Measurements from ENCODE around the gene KLK15. TPM values are rescaled to one million over a fixed set of nuclear protein-coding genes. Genes with fewer than 3 reads are reported as not detected.
"Not testable (repeated sequence)": the region's sequence is repeated elsewhere in the genome, so short reads cannot be mapped to it uniquely, and the experiment has no call there.

KLK15 gene
- total and polyA plus RNA-seq, 11 donors, result not detected

DNA sequence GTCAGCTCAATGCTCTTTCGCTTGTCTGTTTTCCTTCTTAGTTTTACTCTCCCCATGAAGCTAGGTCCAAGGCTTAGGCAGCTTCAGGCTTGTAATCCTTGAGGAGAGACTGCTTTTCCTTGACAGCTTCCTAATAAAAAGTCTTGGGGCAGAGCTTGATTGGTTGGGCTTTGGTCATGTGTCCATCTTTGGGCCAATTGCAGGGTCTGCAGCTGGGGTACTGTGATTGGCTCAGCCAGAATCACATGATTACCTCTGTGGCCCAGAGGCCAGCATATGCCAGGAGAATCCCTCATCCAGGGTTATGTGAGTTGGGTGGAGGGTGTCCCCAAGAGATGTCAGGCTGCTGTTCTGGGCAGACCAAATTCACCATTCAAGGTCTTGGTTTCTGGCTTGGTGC lies 17.9 kb downstream of the KLK15 start:
- Histone ChIP-seq H3K36me3 (no peaks in the 10 kb centered on the region), H3K27me3 (peaks cover 20 to 46% (median 31%) of the 10 kb centered on the region in 9 donors), H3K9me3 (no peaks in the 10 kb centered on the region), H3K27ac (no peak overlapping the region), H3K4me1 (peaks cover 0 to 8% (median 0%) of the 10 kb centered on the region in 12 donors), H3K4me3 (no peak overlapping the region)
- TF ChIP-seq, protein P1, sequence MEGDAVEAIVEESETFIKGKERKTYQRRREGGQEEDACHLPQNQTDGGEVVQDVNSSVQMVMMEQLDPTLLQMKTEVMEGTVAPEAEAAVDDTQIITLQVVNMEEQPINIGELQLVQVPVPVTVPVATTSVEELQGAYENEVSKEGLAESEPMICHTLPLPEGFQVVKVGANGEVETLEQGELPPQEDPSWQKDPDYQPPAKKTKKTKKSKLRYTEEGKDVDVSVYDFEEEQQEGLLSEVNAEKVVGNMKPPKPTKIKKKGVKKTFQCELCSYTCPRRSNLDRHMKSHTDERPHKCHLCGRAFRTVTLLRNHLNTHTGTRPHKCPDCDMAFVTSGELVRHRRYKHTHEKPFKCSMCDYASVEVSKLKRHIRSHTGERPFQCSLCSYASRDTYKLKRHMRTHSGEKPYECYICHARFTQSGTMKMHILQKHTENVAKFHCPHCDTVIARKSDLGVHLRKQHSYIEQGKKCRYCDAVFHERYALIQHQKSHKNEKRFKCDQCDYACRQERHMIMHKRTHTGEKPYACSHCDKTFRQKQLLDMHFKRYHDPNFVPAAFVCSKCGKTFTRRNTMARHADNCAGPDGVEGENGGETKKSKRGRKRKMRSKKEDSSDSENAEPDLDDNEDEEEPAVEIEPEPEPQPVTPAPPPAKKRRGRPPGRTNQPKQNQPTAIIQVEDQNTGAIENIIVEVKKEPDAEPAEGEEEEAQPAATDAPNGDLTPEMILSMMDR (IDR thresholded peaks at IDR 0.05), result no peak
- TF ChIP-seq POLR2A (IDR thresholded peaks at IDR 0.05), result no peak
- ATAC-seq (no peak), DNase-seq (no peak)
- intact Hi-C loops (cut with DNase I), result no loop called here
- WGBS, 4 donors, result 85 to 94% (median 93%) methylated on average over 1 of the region's 1 CpG

DNA sequence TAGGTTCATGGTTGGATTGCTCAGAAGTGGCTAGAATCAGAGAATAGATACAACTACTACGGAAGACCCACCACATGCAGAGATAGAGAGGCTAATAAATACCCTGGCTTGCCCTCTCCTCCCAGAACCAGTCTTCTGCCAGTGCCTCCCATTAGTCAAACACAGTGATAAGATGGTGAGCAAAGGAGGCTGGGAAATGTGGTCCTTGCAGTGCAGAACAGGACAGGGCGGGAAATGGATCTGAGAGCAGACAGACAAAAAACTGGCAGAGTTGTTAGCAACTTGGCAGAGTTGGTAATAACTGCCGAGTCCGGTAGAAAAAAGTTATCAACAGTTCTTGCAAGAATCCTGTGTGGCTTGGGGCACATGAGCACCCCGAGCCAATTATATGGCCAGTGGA lies 18.5 kb downstream of the KLK15 start:
- no peak overlapping the region for H3K4me3 ChIP-seq
- no peak overlapping the region for H3K27ac ChIP-seq
- no peak for TF ChIP-seq POLR2A (IDR thresholded peaks at IDR 0.05)
- TF ChIP-seq, protein P1 (IDR thresholded peaks at IDR 0.05), result no peak
- H3K36me3 ChIP-seq, result no peaks in the 10 kb centered on the region
- H3K4me1 ChIP-seq, result peaks cover 0 to 8% (median 0%) of the 10 kb centered on the region in 12 donors
- ATAC-seq (no peak), DNase-seq (no peak)
- 85 to 91% (median 88%) methylated on average over 5 of the region's 5 CpGs for WGBS, 4 donors
- intact Hi-C loops (cut with DNase I), result no loop called here
- peaks cover 14 to 42% (median 26%) of the 10 kb centered on the region in 9 donors for H3K27me3 ChIP-seq
- H3K9me3 ChIP-seq, result no peaks in the 10 kb centered on the region

DNA sequence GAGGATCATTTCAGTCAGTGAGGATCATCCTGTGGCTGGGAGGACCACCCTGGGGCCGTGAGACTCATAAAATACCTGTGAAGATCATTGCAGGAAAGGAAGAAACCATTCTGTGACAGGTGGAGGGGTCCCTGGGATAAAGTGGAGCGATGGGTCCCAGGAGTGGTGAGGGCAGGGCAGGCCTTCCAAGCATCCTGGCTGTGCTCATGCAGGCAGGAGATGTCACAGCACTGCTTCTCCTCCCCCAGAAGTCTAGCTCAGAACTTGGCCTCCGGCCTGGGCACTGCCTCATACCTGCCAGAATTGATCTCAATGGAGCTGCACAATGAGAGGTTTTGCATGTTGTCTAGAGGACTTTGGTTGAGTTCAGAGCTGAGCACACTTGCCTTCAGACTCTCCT lies 20.9 kb downstream of the KLK15 start:
- ATAC-seq (no peak), DNase-seq (no peak)
- Histone ChIP-seq H3K4me1 (no peaks in the 10 kb centered on the region), H3K36me3 (no peaks in the 10 kb centered on the region), H3K9me3 (no peaks in the 10 kb centered on the region), H3K4me3 (no peak overlapping the region), H3K27me3 (peaks cover 0 to 18% (median 5%) of the 10 kb centered on the region in 9 donors), H3K27ac (no peak overlapping the region)
- TF ChIP-seq POLR2A (IDR thresholded peaks at IDR 0.05), result no peak
- TF ChIP-seq, protein P1 (IDR thresholded peaks at IDR 0.05), result no peak
- 50 to 67% (median 62%) methylated on average over 2 to 3 of the region's 3 CpGs for WGBS, 4 donors
- intact Hi-C loops (cut with DNase I), result no loop called here

DNA sequence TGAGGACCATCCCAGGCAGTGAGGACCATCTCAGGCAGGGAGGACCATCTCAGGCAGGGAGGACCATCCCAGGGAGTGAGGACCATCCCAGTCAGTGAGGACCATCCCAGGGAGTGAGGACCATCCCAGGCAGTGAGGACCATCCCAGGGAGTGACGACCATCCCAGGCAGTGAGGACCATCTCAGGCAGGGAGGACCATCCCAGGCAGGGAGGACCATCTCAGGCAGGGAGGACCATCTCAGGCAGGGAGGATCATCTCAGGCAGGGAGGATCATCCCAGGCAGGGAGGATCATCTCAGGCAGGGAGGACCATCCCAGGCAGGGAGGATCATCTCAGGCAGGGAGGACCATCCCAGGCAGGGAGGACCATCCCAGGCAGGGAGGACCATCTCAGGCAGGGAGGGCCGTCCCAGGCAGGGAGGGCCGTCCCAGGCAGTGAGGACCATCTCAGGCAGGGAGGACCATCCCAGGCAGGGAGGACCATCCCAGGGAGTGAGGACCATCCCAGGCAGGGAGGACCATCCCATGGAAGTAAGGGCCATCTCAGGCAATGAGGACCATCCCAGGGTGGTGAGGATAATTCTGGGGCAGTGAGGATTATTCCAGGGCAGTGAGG lies 21.6 kb downstream of the KLK15 start:
- DNase-seq; ATAC-seq; H3K27ac ChIP-seq; intact Hi-C loops (cut with DNase I); H3K4me1 ChIP-seq; H3K9me3 ChIP-seq; H3K36me3 ChIP-seq; H3K4me3 ChIP-seq: not testable (repeated sequence)
- peaks cover 0 to 14% (median 0%) of the 10 kb centered on the region in 9 donors for H3K27me3 ChIP-seq
- 69 to 100% (median 85%) methylated on average over 1 to 3 of the region's 3 CpGs for WGBS, 4 donors

DNA sequence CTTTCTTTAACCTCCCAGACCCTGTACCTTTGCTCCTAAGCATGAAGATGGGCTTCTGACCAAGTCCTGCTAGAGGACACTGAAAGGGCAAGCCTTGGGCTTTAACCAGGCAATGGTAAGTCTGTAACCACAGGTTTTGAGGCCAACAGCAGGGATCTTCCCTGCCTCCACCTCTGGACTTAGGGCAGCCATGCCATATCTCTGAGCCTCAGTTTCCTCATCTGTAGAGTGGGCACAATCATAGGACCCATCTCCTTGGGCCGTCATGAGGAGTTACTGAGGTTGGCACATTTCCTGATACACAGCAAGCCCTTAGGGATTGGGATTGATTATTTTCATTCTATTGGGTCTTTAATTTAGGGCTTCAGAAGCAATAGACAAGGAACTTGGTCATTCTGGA lies 24.5 kb downstream of the KLK15 start:
- ATAC-seq, result no peak
- intact Hi-C loops (cut with DNase I), result loop anchor here in 2 of 10 donors (10.0 kb wide), 2 partner anchors 296 to 434 kb away; partner anchors contain the start of genes CTU1 (in 1 of the 2) and NR1H2 (in 1 of the 2)
- Histone ChIP-seq H3K27ac (no peak overlapping the region), H3K36me3 (no peaks in the 10 kb centered on the region), H3K27me3 (no peaks in the 10 kb centered on the region), H3K4me3 (no peak overlapping the region), H3K9me3 (no peaks in the 10 kb centered on the region), H3K4me1 (peaks cover 0 to 10% (median 4%) of the 10 kb centered on the region in 12 donors)
- 57 to 69% (median 65%) methylated on average over 1 of the region's 1 CpG for WGBS, 4 donors
- TF ChIP-seq, protein P1 (IDR thresholded peaks at IDR 0.05), result no peak
- TF ChIP-seq POLR2A (IDR thresholded peaks at IDR 0.05), result no peak
- DNase-seq, result no peak

Data from heart left ventricle (tissue), 16 donors.